OCI-LY7 (cell line): ENCODE results near the gene IGSF8. TPM values are rescaled to one million over a fixed set of nuclear protein-coding genes. Genes with fewer than 3 reads are reported as not detected.
"Not testable (repeated sequence)": the region's sequence is repeated elsewhere in the genome, so short reads cannot be mapped to it uniquely, and the experiment has no call there.

Source experiments
- BruUV-seq: library from RNA; stranded (reverse); fragments of 400-500 nt; replicated peaks from 2 replicates; lab custom pipeline; 2021; lab: Mats Ljungman, UMichigan
- CTCF ChIA-PET: fragments of 300-600 bp; sonication (Branson Sonifier 250); formaldehyde crosslinking; loops from one replicate; lab custom pipeline; 2022; ENCODE audit warnings: antibody characterized with exemption; ENCODE audit not compliant: unreplicated experiment; lab: Charles Lee
- POLR2A ChIA-PET: fragments of 300-600 bp; sonication (Branson Sonifier 250); formaldehyde crosslinking; loops from one replicate; lab custom pipeline; 2022; ENCODE audit warnings: antibody characterized with exemption; lab: Charles Lee
- DNase-seq: peaks from one replicate; pipeline ENCODE4 v3.0.0-alpha.2; 2015; ENCODE audit warnings: low spot score
- H2AFZ ChIP-seq: fragments of 200-600 bp; sonication (generic), shearing (Covaris generic); 2 replicates; pipeline ENCODE4 v1.6.1; 2014; ENCODE audit warnings: mild to moderate bottlenecking, antibody characterized with exemption, low read length, moderate library complexity
- H3K27ac ChIP-seq: fragments of 200-600 bp; sonication (generic); 2 replicates; pipeline ENCODE4 v1.5.1; 2014; ENCODE audit warnings: mixed run types, low read depth, mild to moderate bottlenecking, moderate library complexity, low read length, inconsistent platforms; ENCODE audit not compliant: poor library complexity, severe bottlenecking
- H3K36me3 ChIP-seq: fragments of 200-600 bp; sonication (generic); 2 replicates; pipeline ENCODE4 v1.6.1; 2014; ENCODE audit warnings: mild to moderate bottlenecking, antibody characterized with exemption, low read length, moderate library complexity, mixed read lengths; ENCODE audit not compliant: insufficient read depth
- H3K4me1 ChIP-seq: fragments of 200-600 bp; sonication (generic); 2 replicates; pipeline ENCODE4 v1.5.1; 2014; ENCODE audit warnings: mild to moderate bottlenecking, low read length; ENCODE audit not compliant: insufficient read depth, poor library complexity, severe bottlenecking
- H3K4me2 ChIP-seq: fragments of 200-600 bp; sonication (generic); 2 replicates; pipeline ENCODE4 v1.6.1; 2014; ENCODE audit warnings: mild to moderate bottlenecking, low read length
- H3K4me3 ChIP-seq: fragments of 200-600 bp; sonication (generic); 2 replicates; pipeline ENCODE4 v1.5.1; 2014; ENCODE audit warnings: mild to moderate bottlenecking, low read depth, low read length; ENCODE audit not compliant: poor library complexity, severe bottlenecking
- H3K79me2 ChIP-seq: fragments of 200-600 bp; sonication (generic); 2 replicates; pipeline ENCODE4 v1.6.1; 2016; ENCODE audit warnings: low read depth, mild to moderate bottlenecking, low read length, moderate library complexity, mixed read lengths; ENCODE audit not compliant: insufficient read depth
- H3K9me2 ChIP-seq: fragments of 200-600 bp; sonication (generic); 2 replicates; pipeline ENCODE4 v1.6.1; 2016; ENCODE audit warnings: mild to moderate bottlenecking, low read length, mixed read lengths; ENCODE audit not compliant: insufficient read depth
- H3K9me3 ChIP-seq: fragments of 200-600 bp; sonication (generic); 2 replicates; pipeline ENCODE4 v1.6.1; 2014; ENCODE audit warnings: mild to moderate bottlenecking, mixed run types, low read length, mixed read lengths
- H4K20me1 ChIP-seq: fragments of 200-600 bp; sonication (generic); 2 replicates; pipeline ENCODE4 v1.6.1; 2014; ENCODE audit warnings: mild to moderate bottlenecking, antibody characterized with exemption, low read length, moderate library complexity, mixed read lengths; ENCODE audit not compliant: insufficient read depth
- CTCF ChIP-seq: fragments of 200-600 bp; sonication (generic); conservative IDR thresholded peaks from 2 replicates; pipeline ENCODE4 v1.5.1; 2014; ENCODE audit warnings: mild to moderate bottlenecking, antibody characterized with exemption, low read length, moderate library complexity, mixed read lengths
- EZH2phosphoT487 ChIP-seq: fragments of 200-600 bp; sonication (generic); IDR thresholded peaks from 2 replicates; pipeline ENCODE4 v1.6.1; 2018; ENCODE audit warnings: low read depth, borderline replicate concordance, mild to moderate bottlenecking, mixed run types, antibody characterized with exemption, low read length, moderate library complexity, mixed read lengths
- intact Hi-C: fragments of 100-400 bp; cut with micrococcal nuclease; formaldehyde crosslinking; loops from one replicate; pipeline ENCODE4 v1.10.0; 2022; ENCODE audit not compliant: unreplicated experiment
- total RNA-seq, 2 experiments: library from RNA; depleted of rRNA in 1 of 2; stranded (reverse); fragments of >200 nt in 1 of 2; shearing (Covaris generic) in 1 of 2; gene quantifications; 2 replicates each; pipeline ENCODE4 v1.2.3, GENCODE V29; 2014 to 2022

The IGSF8 gene
- total RNA-seq, 2 experiments from 2014 or later = 18.7 to 28.7 TPM

- H3K4me3 ChIP-seq = no peak overlapping the region
- no peaks in the 10 kb centered on the region for H3K9me2 ChIP-seq
- H2AFZ ChIP-seq = no peak overlapping the region
- TF ChIP-seq CTCF (no peak), EZH2phosphoT487 (no peak)
- BruUV-seq = no TSS peak
- no peak overlapping the region for H3K4me2 ChIP-seq
- H3K4me1 ChIP-seq = no peaks in the 10 kb centered on the region
- ChIA-PET CTCF (no interaction called here), POLR2A (no interaction called here)
- no peaks in the 10 kb centered on the region for H3K9me3 ChIP-seq
- no peak overlapping the region for H3K27ac ChIP-seq
- DNase-seq = no peak
- no peaks in the 10 kb centered on the region for H3K36me3 ChIP-seq
- H4K20me1 ChIP-seq = no peaks in the 10 kb centered on the region
- intact Hi-C loops = no loop called here
- H3K79me2 ChIP-seq = no peaks in the 10 kb centered on the region
Measured at GRCh38 chr1:160127865-160128523, 29.6 kb upstream of the IGSF8 start.

GRCh38 chr1:160127381-160127780, 29.0 kb upstream of the IGSF8 start:
- DNase-seq = no peak
- no TSS peak for BruUV-seq
- H2AFZ ChIP-seq = no peak overlapping the region
- no peak for TF ChIP-seq EZH2phosphoT487
- no peak for TF ChIP-seq CTCF
- CTCF ChIA-PET = no interaction called here
- intact Hi-C loops = no loop called here
- POLR2A ChIA-PET = no interaction called here
- H3K27ac ChIP-seq = no peak overlapping the region
- no peak overlapping the region for H3K4me2 ChIP-seq
- H3K9me2 ChIP-seq = no peaks in the 10 kb centered on the region
- H3K36me3 ChIP-seq = no peaks in the 10 kb centered on the region
- no peaks in the 10 kb centered on the region for H3K79me2 ChIP-seq
- no peak overlapping the region for H3K4me3 ChIP-seq
- no peaks in the 10 kb centered on the region for H3K4me1 ChIP-seq
- H4K20me1 ChIP-seq = no peaks in the 10 kb centered on the region
- H3K9me3 ChIP-seq = no peaks in the 10 kb centered on the region

GRCh38 chr1:160126342-160126741, 27.9 kb upstream of the IGSF8 start:
- H3K4me3 ChIP-seq, H3K9me3 ChIP-seq, H2AFZ ChIP-seq, H3K36me3 ChIP-seq, H3K79me2 ChIP-seq, H3K27ac ChIP-seq, H3K9me2 ChIP-seq, POLR2A ChIA-PET, DNase-seq, H3K4me2 ChIP-seq, H4K20me1 ChIP-seq, CTCF ChIA-PET, H3K4me1 ChIP-seq, BruUV-seq: not testable (repeated sequence)
- intact Hi-C loops = loop anchor here (1.0 kb wide), 1 partner anchor 23 kb away; no protein-coding TSS in a partner anchor
